Measurements from ENCODE around the gene LRRC37A.
A peak's percentile ranks its signal among the peaks of the same experiment; 100 is the strongest.
"Not testable (repeated sequence)": the region's sequence is repeated elsewhere in the genome, so short reads cannot be mapped to it uniquely, and the experiment has no call there.

LRRC37A gene

GRCh38 chr17:46274238-46274637 is 20.7 kb upstream of the LRRC37A start:
- peaks cover 7% of the 10 kb centered on the region for H3K4me1 Mint-ChIP-seq (ENCODE audit: low read depth)
- intact Hi-C loops (cut with micrococcal nuclease), result no loop called here
- H3K27ac Mint-ChIP-seq, result no peak overlapping the region
- no peaks in the 10 kb centered on the region for H3K9me3 Mint-ChIP-seq
- H3K4me3 Mint-ChIP-seq, result no peak overlapping the region
- no peaks in the 10 kb centered on the region for H3K36me3 Mint-ChIP-seq (ENCODE audit: low read depth)
- peaks cover 5% of the 10 kb centered on the region for H3K27me3 Mint-ChIP-seq

- H3K4me3 Mint-ChIP-seq; H3K36me3 Mint-ChIP-seq (ENCODE audit: low read depth); H3K9me3 Mint-ChIP-seq; H3K4me1 Mint-ChIP-seq (ENCODE audit: low read depth); intact Hi-C loops (cut with micrococcal nuclease); H3K27ac Mint-ChIP-seq; H3K27me3 Mint-ChIP-seq: not testable (repeated sequence)
Measured at GRCh38 chr17:46276728-46277479, 18.0 kb upstream of the LRRC37A start.

- H3K9me3 Mint-ChIP-seq; H3K27me3 Mint-ChIP-seq; H3K4me1 Mint-ChIP-seq (ENCODE audit: low read depth); H3K4me3 Mint-ChIP-seq; H3K27ac Mint-ChIP-seq; intact Hi-C loops (cut with micrococcal nuclease); H3K36me3 Mint-ChIP-seq (ENCODE audit: low read depth): not testable (repeated sequence)
Measured at GRCh38 chr17:46281336-46281735, 13.6 kb upstream of the LRRC37A start.

GRCh38 chr17:46282635-46283034 is 12.3 kb upstream of the LRRC37A start:
- H3K4me3 Mint-ChIP-seq; H3K27ac Mint-ChIP-seq; H3K9me3 Mint-ChIP-seq; intact Hi-C loops (cut with micrococcal nuclease); H3K27me3 Mint-ChIP-seq; H3K36me3 Mint-ChIP-seq (ENCODE audit: low read depth): not testable (repeated sequence)
- H3K4me1 Mint-ChIP-seq (ENCODE audit: low read depth), result peaks cover 11% of the 10 kb centered on the region

DNA sequence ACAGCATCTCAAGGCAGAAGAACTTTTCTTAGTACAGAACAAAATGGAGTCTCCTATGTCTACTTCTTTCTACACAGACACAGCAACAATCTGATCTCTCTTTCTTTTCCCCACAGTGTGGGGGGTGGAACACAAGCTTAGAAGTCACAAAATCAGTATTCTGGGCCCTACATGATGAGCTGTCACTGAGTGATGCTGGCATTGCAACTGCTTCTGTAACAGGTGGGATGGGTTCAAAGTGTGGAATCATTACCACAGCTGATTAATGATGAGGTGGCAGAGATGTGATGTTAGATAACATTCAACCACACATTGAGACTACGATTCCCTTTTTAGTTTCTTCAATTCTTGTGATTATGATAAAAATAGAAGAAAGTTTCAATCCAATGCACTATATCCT is 10.5 kb upstream of the LRRC37A start:
- H3K4me1 Mint-ChIP-seq (ENCODE audit: low read depth), result peaks cover 12% of the 10 kb centered on the region
- H3K9me3 Mint-ChIP-seq; H3K4me3 Mint-ChIP-seq; H3K27me3 Mint-ChIP-seq; intact Hi-C loops (cut with micrococcal nuclease); H3K36me3 Mint-ChIP-seq (ENCODE audit: low read depth); H3K27ac Mint-ChIP-seq: not testable (repeated sequence)

DNA sequence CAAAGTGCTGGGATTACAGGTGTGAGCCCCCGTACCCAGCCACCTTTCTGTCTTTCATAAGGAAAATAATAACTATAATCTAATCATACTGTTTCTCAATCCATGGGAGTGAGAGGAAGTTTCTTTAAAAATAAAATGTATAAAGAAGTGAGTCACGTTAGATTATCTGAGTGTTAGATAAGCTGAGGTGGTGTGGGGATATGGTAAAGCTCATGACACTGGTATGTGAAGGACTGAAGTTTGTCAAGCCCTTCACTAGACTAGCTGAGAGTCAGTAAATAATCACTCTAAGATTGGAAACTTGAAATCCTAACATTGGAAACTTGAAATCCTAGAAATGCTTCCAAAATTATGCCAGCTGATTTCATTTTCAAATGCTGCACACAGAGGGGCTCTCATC is 9.4 kb upstream of the LRRC37A start:
- H3K9me3 Mint-ChIP-seq; H3K36me3 Mint-ChIP-seq (ENCODE audit: low read depth); H3K27me3 Mint-ChIP-seq; H3K27ac Mint-ChIP-seq; intact Hi-C loops (cut with micrococcal nuclease); H3K4me3 Mint-ChIP-seq: not testable (repeated sequence)
- H3K4me1 Mint-ChIP-seq (ENCODE audit: low read depth), result peaks cover 15% of the 10 kb centered on the region

- H3K27ac Mint-ChIP-seq; H3K36me3 Mint-ChIP-seq (ENCODE audit: low read depth); H3K9me3 Mint-ChIP-seq; H3K27me3 Mint-ChIP-seq; intact Hi-C loops (cut with micrococcal nuclease); H3K4me3 Mint-ChIP-seq: not testable (repeated sequence)
- peaks cover 27% of the 10 kb centered on the region for H3K4me1 Mint-ChIP-seq (ENCODE audit: low read depth)
Measured at GRCh38 chr17:46286764-46287221, 8.1 kb upstream of the LRRC37A start.

DNA sequence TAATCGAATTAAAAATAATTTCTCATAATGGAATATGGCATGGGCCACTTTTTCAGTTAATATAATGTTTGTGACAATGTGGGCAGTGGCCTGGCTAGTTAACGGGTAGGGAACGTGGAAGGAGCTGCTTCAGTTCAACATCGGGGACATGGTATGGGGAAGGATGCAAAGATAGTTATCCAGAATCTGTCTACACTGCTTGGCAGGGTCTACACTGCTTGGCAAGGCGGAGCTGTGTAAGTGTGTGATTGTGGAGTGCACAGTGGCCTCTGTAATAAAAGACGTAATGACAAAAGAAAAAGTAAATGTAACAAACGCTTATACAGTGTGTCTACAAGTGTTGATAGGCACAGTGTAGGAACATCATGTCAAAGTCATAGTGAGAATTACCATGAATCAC is 7.3 kb upstream of the LRRC37A start:
- intact Hi-C loops (cut with micrococcal nuclease); H3K27ac Mint-ChIP-seq; H3K27me3 Mint-ChIP-seq; H3K4me3 Mint-ChIP-seq; H3K9me3 Mint-ChIP-seq; H3K36me3 Mint-ChIP-seq (ENCODE audit: low read depth): not testable (repeated sequence)
- H3K4me1 Mint-ChIP-seq (ENCODE audit: low read depth), result peaks cover 29% of the 10 kb centered on the region

GRCh38 chr17:46290906-46291546 is 3.9 kb upstream of the LRRC37A start:
- peak overlapping the region; percentile 44 for H3K4me3 Mint-ChIP-seq
- peak overlapping the region; percentile 95 for H3K27ac Mint-ChIP-seq
- H3K36me3 Mint-ChIP-seq (ENCODE audit: low read depth); H3K9me3 Mint-ChIP-seq; intact Hi-C loops (cut with micrococcal nuclease); H3K27me3 Mint-ChIP-seq: not testable (repeated sequence)
- peaks cover 29% of the 10 kb centered on the region for H3K4me1 Mint-ChIP-seq (ENCODE audit: low read depth)

DNA sequence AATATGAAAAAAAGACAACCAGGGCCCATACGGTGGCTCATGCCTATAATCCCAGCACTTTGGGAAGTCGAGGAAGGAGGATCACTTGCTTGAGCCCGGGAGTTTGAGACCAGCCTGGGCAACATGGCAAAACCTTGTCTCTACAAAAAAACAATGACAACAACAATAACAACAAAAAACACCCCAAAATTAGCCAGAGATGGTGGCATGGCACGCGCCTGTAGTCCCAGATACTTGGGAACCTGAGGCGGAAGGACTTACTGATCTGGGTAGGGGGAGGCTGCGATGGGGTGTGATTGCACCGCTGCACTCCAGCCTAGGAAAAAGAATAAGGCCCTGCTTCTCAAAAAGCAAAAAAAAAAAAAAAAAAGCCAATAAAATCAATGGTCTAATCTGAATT is 3.3 kb upstream of the LRRC37A start:
- H3K27me3 Mint-ChIP-seq; H3K9me3 Mint-ChIP-seq; H3K36me3 Mint-ChIP-seq (ENCODE audit: low read depth); intact Hi-C loops (cut with micrococcal nuclease): not testable (repeated sequence)
- Mint-ChIP-seq H3K4me1 (ENCODE audit: low read depth) (peaks cover 28% of the 10 kb centered on the region), H3K4me3 (peak overlapping the region; percentile 44), H3K27ac (peak overlapping the region; percentile 95)

DNA sequence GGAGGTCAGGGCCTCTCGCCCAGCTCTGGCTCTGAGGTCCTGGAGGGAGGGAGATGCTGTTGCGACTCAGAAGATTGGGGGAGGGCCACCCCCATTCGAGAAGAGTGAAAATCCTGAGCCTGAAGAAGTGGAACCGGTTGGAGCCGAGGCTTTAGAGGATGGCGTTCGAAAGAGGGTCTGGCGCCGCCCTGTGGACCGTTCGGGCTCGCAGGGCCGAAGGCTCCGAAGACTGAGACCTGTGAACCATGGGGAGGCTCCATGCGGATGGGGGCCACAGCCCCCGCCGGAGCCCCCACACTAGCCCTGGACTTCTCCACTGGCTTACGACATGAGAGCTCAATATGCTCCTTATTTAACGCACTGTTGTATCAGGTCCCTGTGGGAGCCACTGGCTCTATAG is 46.3 kb downstream of the LRRC37A start:
- H3K36me3 Mint-ChIP-seq (ENCODE audit: low read depth); intact Hi-C loops (cut with micrococcal nuclease); H3K27me3 Mint-ChIP-seq; H3K27ac Mint-ChIP-seq; H3K9me3 Mint-ChIP-seq; H3K4me3 Mint-ChIP-seq; H3K4me1 Mint-ChIP-seq (ENCODE audit: low read depth): not testable (repeated sequence)

DNA sequence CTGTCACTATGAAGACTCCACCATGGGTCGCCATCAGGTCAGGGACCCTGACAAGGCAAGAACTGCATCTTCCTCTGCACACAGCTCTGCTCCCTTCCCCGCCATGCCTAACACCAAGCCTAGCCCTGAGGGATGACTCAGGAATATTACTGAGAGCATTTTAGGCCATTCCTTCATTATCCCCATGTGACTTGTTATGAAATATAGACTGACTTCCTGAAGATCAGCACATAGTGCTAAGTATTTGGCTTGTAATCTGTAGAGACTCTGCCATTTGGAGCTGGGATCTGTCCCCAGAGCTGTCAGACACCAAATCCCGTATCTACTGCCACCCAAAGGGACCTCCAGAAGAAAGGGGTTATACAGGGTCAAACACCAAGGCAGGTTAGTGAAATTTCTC is 47.2 kb downstream of the LRRC37A start:
- H3K27me3 Mint-ChIP-seq; H3K36me3 Mint-ChIP-seq (ENCODE audit: low read depth); H3K4me3 Mint-ChIP-seq; H3K27ac Mint-ChIP-seq; H3K4me1 Mint-ChIP-seq (ENCODE audit: low read depth); intact Hi-C loops (cut with micrococcal nuclease); H3K9me3 Mint-ChIP-seq: not testable (repeated sequence)

- H3K4me1 Mint-ChIP-seq (ENCODE audit: low read depth); H3K9me3 Mint-ChIP-seq; H3K27ac Mint-ChIP-seq; H3K4me3 Mint-ChIP-seq; H3K36me3 Mint-ChIP-seq (ENCODE audit: low read depth); H3K27me3 Mint-ChIP-seq; intact Hi-C loops (cut with micrococcal nuclease): not testable (repeated sequence)
Measured at GRCh38 chr17:46348345-46348744, 53.4 kb downstream of the LRRC37A start.

GRCh38 chr17:46349060-46349459 is 54.1 kb downstream of the LRRC37A start:
- intact Hi-C loops (cut with micrococcal nuclease); H3K27ac Mint-ChIP-seq; H3K9me3 Mint-ChIP-seq; H3K36me3 Mint-ChIP-seq (ENCODE audit: low read depth); H3K4me1 Mint-ChIP-seq (ENCODE audit: low read depth); H3K27me3 Mint-ChIP-seq; H3K4me3 Mint-ChIP-seq: not testable (repeated sequence)

GRCh38 chr17:46353856-46354255 is 58.9 kb downstream of the LRRC37A start:
- H3K9me3 Mint-ChIP-seq, result not testable (repeated sequence)

More at GRCh38 chr17:46353856-46354255, 58.9 kb downstream of the LRRC37A start:
- H3K4me1 Mint-ChIP-seq (ENCODE audit: low read depth); H3K36me3 Mint-ChIP-seq (ENCODE audit: low read depth); H3K27ac Mint-ChIP-seq; intact Hi-C loops (cut with micrococcal nuclease); H3K27me3 Mint-ChIP-seq; H3K4me3 Mint-ChIP-seq: not testable (repeated sequence)
